ENCODE results near the gene CDCA3. TPM values are rescaled to one million over a fixed set of nuclear protein-coding genes. Genes with fewer than 3 reads are reported as not detected.

CDCA3 gene
- total RNA-seq, 6 donors from 2014 or later = 0.39 to 10.3 (median 2.8) TPM; not detected in 1

DNA sequence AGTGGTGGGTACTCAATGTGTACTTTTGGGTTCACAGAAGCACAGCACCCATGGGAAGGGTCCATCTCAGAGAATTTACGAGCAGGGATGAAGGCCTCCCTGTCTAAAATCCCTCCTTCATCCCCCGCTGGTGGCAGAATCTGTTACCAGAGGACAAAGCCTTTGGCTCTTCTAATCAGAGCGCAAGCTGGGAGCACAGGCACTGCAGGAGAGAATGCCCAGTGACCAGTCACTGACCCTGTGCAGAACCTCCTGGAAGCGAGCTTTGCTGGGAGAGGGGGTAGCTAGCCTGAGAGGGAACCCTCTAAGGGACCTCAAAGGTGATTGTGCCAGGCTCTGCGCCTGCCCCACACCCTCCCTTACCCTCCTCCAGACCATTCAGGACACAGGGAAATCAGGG lies 30.9 kb downstream of the CDCA3 start:
- Histone ChIP-seq H3K4me1 (peaks cover 12 to 18% (median 16%) of the 10 kb centered on the region in 4 donors), H3K27ac (peak overlapping the region in 1 of 4 donors; percentile 76), H3K4me3 (no peak overlapping the region), H3K27me3 (peaks cover 0 to 7% (median 0%) of the 10 kb centered on the region in 4 donors), H3K36me3 (peaks cover 0 to 10% (median 2%) of the 10 kb centered on the region in 4 donors), H3K9me3 (no peaks in the 10 kb centered on the region)
- no peak for TF ChIP-seq POLR2A (IDR thresholded peaks at IDR 0.05)
- TF ChIP-seq POLR2AphosphoS5 (IDR thresholded peaks at IDR 0.05) = no peak
- no peak for TF ChIP-seq EP300 (IDR thresholded peaks at IDR 0.05)
- TF ChIP-seq, protein P1, sequence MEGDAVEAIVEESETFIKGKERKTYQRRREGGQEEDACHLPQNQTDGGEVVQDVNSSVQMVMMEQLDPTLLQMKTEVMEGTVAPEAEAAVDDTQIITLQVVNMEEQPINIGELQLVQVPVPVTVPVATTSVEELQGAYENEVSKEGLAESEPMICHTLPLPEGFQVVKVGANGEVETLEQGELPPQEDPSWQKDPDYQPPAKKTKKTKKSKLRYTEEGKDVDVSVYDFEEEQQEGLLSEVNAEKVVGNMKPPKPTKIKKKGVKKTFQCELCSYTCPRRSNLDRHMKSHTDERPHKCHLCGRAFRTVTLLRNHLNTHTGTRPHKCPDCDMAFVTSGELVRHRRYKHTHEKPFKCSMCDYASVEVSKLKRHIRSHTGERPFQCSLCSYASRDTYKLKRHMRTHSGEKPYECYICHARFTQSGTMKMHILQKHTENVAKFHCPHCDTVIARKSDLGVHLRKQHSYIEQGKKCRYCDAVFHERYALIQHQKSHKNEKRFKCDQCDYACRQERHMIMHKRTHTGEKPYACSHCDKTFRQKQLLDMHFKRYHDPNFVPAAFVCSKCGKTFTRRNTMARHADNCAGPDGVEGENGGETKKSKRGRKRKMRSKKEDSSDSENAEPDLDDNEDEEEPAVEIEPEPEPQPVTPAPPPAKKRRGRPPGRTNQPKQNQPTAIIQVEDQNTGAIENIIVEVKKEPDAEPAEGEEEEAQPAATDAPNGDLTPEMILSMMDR (IDR thresholded peaks at IDR 0.05) = no peak
- ATAC-seq (ENCODE audit: low FRiP score in 2 of 2) (no peak), DNase-seq (no peak)
- 76 to 100% methylated on average over 3 to 5 of the region's 5 CpGs for WGBS, 2 donors

DNA sequence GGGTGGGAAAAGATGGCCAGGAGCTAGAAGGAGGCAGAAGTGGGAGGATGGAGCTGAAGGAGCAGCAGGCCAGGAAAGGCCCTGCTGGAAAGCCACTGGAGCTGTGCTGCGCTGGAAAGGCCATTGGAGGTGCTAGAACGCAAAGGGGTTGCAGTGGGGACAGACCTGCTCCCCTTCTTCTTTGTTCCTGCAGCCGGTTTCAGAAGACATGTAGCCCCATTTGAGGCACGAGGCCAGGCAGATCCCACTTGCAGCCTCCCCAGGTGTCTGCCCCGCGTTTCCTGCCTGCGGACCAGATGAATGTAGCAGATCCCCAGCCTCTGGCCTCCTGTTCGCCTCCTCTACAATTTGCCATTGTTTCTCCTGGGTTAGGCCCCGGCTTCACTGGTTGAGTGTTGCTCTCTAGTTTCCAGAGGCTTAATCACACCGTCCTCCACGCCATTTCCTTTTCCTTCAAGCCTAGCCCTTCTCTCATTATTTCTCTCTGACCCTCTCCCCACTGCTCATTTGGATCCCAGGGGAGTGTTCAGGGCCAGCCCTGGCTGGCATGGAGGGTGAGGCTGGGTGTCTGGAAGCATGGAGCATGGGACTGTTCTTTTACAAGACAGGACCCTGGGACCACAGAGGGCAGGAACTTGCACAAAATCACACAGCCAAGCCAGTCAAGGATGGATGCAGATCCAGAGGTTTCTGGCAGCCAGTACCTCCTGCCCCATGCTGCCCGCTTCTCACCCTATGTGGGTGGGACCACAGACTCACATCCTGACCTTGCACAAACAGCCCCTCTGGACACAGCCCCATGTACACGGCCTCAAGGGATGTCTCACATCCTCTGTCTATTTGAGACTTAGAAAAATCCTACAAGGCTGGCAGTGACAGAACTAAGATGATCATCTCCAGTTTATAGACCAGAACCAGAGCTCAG lies 31.7 kb downstream of the CDCA3 start:
- no peak for DNase-seq
- Histone ChIP-seq H3K36me3 (peaks cover 0 to 10% (median 2%) of the 10 kb centered on the region in 4 donors), H3K4me1 (peaks cover 12 to 18% (median 15%) of the 10 kb centered on the region in 4 donors), H3K4me3 (no peak overlapping the region), H3K27ac (no peak overlapping the region), H3K27me3 (peaks cover 0 to 2% (median 0%) of the 10 kb centered on the region in 4 donors), H3K9me3 (no peaks in the 10 kb centered on the region)
- WGBS, 2 donors = 83 to 89% methylated on average over 13 of the region's 13 CpGs
- TF ChIP-seq, protein P1 (IDR thresholded peaks at IDR 0.05) = no peak
- no peak for TF ChIP-seq EP300 (IDR thresholded peaks at IDR 0.05)
- no peak for TF ChIP-seq POLR2AphosphoS5 (IDR thresholded peaks at IDR 0.05)
- TF ChIP-seq POLR2A (IDR thresholded peaks at IDR 0.05) = no peak
- no peak for ATAC-seq (ENCODE audit: low FRiP score in 2 of 2)

DNA sequence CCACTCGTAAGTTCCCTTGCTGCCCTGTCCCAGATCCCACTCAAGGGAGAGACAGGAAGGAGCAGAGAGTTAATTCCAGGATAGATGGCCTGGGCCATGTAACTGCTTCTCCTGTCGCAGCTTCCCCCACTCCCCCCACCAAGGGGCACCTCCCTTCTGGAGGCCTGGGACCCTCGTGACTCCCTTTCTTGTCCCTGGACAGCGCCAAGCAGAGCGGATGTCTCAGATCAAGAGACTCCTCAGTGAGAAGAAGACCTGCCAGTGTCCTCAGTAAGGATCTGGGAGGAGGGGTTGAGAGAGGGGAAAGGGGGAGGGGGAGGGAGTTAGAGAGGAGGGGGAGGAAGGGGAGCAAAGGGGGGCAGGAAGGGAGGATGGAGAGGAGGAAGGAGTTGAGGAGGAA lies 32.4 kb downstream of the CDCA3 start:
- no peak for TF ChIP-seq POLR2A (IDR thresholded peaks at IDR 0.05)
- no peak for TF ChIP-seq EP300 (IDR thresholded peaks at IDR 0.05)
- no peak for TF ChIP-seq POLR2AphosphoS5 (IDR thresholded peaks at IDR 0.05)
- TF ChIP-seq, protein P1 (IDR thresholded peaks at IDR 0.05) = no peak
- Histone ChIP-seq H3K27me3 (peaks cover 0 to 2% (median 0%) of the 10 kb centered on the region in 4 donors), H3K4me3 (no peak overlapping the region), H3K27ac (no peak overlapping the region), H3K9me3 (no peaks in the 10 kb centered on the region), H3K36me3 (peaks cover 0 to 10% (median 2%) of the 10 kb centered on the region in 4 donors), H3K4me1 (peaks cover 12 to 18% (median 15%) of the 10 kb centered on the region in 4 donors)
- 76 to 97% methylated on average over 4 to 5 of the region's 5 CpGs for WGBS, 2 donors
- no peak for DNase-seq
- ATAC-seq (ENCODE audit: low FRiP score in 2 of 2) = no peak

DNA sequence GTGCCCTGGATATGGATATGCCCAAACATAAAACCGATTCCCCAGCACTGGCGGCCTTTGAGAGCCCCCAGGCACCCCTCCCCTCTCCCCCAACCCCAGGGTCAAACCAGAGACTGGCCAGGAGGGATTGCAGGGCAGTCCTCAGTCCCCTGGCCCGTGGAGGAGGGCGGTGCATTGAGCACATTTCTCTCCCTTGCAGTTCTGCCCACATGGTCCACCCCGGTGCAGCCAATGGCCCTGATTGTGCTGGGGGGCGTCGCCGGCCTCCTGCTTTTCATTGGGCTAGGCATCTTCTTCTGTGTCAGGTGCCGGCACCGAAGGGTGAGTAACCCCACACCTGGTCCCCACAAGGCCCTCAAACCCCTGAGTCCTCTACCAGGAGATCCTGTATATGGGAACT lies 32.9 kb downstream of the CDCA3 start:
- peaks cover 0 to 2% (median 0%) of the 10 kb centered on the region in 4 donors for H3K27me3 ChIP-seq
- no peak overlapping the region for H3K4me3 ChIP-seq
- ATAC-seq (ENCODE audit: low FRiP score in 2 of 2) (no peak), DNase-seq (peak; percentile 34 to 69)
- no peaks in the 10 kb centered on the region for H3K9me3 ChIP-seq
- TF ChIP-seq, protein P1 (IDR thresholded peaks at IDR 0.05) = no peak
- H3K36me3 ChIP-seq = peaks cover 0 to 10% (median 2%) of the 10 kb centered on the region in 4 donors
- H3K27ac ChIP-seq = no peak overlapping the region
- H3K4me1 ChIP-seq = peaks cover 12 to 18% (median 15%) of the 10 kb centered on the region in 4 donors
- 70 to 86% methylated on average over 3 to 10 of the region's 10 CpGs for WGBS, 2 donors

Measured in upper lobe of left lung (tissue), 6 donors.